SK-N-SH treated with all-trans-retinoic acid at 6 μM for 48 hours (cell line): ENCODE data around the gene CLIC1.

Source experiments
- ATAC-seq: fragments of 200-7000 bp; cut with Tn5 transposase; 3 replicates; pipeline ENCODE4 v1.9.1; 2020; ENCODE audit warnings: mild to moderate bottlenecking, moderate library complexity
- ARNTL ChIP-seq: fragments of 450-650 bp; formaldehyde crosslinking; IDR thresholded peaks from 2 replicates; pipeline ENCODE4 v1.5.0; 2020; ENCODE audit warnings: low read depth, mild to moderate bottlenecking, moderate library complexity, borderline replicate concordance
- BACH2 ChIP-seq: fragments of 250-450 bp; sonication (Bioruptor Pico); IDR thresholded peaks from 2 replicates; pipeline ENCODE4 v1.9.0; 2021; ENCODE audit warnings: mild to moderate bottlenecking, borderline replicate concordance
- CSDC2 ChIP-seq: fragments of 250-450 bp; sonication (Bioruptor Pico); IDR thresholded peaks from 2 replicates; pipeline ENCODE4 v1.5.0; 2020; ENCODE audit warnings: mild to moderate bottlenecking, moderate library complexity
- ESRRG ChIP-seq: fragments of 250-450 bp; sonication (Bioruptor Pico); IDR thresholded peaks from 2 replicates; pipeline ENCODE4 v1.6.1; 2021; ENCODE audit warnings: mild to moderate bottlenecking
- GLIS3 ChIP-seq: fragments of 250-450 bp; sonication (Bioruptor Pico); IDR thresholded peaks from 2 replicates; pipeline ENCODE4 v1.5.0; 2020; ENCODE audit warnings: mild to moderate bottlenecking, moderate library complexity
- OSR1 ChIP-seq: fragments of 250-450 bp; sonication (Bioruptor Pico); IDR thresholded peaks from 2 replicates; pipeline ENCODE4 v1.8.0; 2022; ENCODE audit warnings: moderate library complexity, mild to moderate bottlenecking, inconsistent platforms
- POU6F1 ChIP-seq: fragments of 250-450 bp; sonication (Bioruptor Pico); IDR thresholded peaks from 2 replicates; pipeline ENCODE4 v1.8.0; 2021; ENCODE audit warnings: low read depth, mild to moderate bottlenecking, moderate library complexity, borderline replicate concordance
- PPARA ChIP-seq: fragments of 250-450 bp; sonication (Bioruptor Pico); IDR thresholded peaks from 2 replicates; pipeline ENCODE4 v1.5.0; 2020; ENCODE audit warnings: mild to moderate bottlenecking, borderline replicate concordance
- RARB ChIP-seq: fragments of 250-450 bp; sonication (Bioruptor Pico); IDR thresholded peaks from 2 replicates; pipeline ENCODE4 v1.8.0; 2021; ENCODE audit warnings: mild to moderate bottlenecking, moderate library complexity
- TCF4 ChIP-seq: fragments of 250-450 bp; sonication (Bioruptor Pico); IDR thresholded peaks from 2 replicates; pipeline ENCODE4 v1.8.0; 2021; ENCODE audit warnings: mild to moderate bottlenecking, moderate library complexity, borderline replicate concordance
- TOX ChIP-seq: fragments of 250-450 bp; sonication (Bioruptor Pico); IDR thresholded peaks from 2 replicates; pipeline ENCODE4 v1.8.0; 2021; ENCODE audit warnings: mild to moderate bottlenecking, moderate library complexity, borderline replicate concordance
- TSHZ2 ChIP-seq: fragments of 250-450 bp; sonication (Bioruptor Pico); IDR thresholded peaks from 2 replicates; pipeline ENCODE4 v1.5.0; 2020; ENCODE audit warnings: mild to moderate bottlenecking, moderate library complexity
- ZC3H10 ChIP-seq: fragments of 250-450 bp; sonication (Bioruptor Pico); IDR thresholded peaks from 2 replicates; pipeline ENCODE4 v1.5.1; 2021; ENCODE audit warnings: mild to moderate bottlenecking, moderate library complexity
- ZFP3 ChIP-seq: fragments of 250-450 bp; sonication (Bioruptor Pico); IDR thresholded peaks from 2 replicates; pipeline ENCODE4 v1.5.0; 2020; ENCODE audit warnings: mild to moderate bottlenecking, moderate library complexity
- ZNF565 ChIP-seq: fragments of 450-650 bp; formaldehyde crosslinking; conservative IDR thresholded peaks from 2 replicates; pipeline ENCODE4 v1.5.0; 2020; ENCODE audit warnings: low read depth, mild to moderate bottlenecking, moderate library complexity
- ZNF70 ChIP-seq: fragments of 450-650 bp; formaldehyde crosslinking; IDR thresholded peaks from 2 replicates; pipeline ENCODE4 v1.5.0; 2020; ENCODE audit warnings: mild to moderate bottlenecking, moderate library complexity
- ZNF8 ChIP-seq: fragments of 450-650 bp; formaldehyde crosslinking; IDR thresholded peaks from 2 replicates; pipeline ENCODE4 v1.5.0; 2020; ENCODE audit warnings: mild to moderate bottlenecking, moderate library complexity
- TF ChIP-seq, protein P1 (sequence below): fragments of 250-450 bp; sonication (Bioruptor Pico); IDR thresholded peaks from 2 replicates; pipeline ENCODE4 v1.5.1; 2021; ENCODE audit warnings: mild to moderate bottlenecking, moderate library complexity
- TF ChIP-seq, protein P2 (sequence below): fragments of 250-450 bp; sonication (Bioruptor Pico); IDR thresholded peaks from 2 replicates; pipeline ENCODE4 v1.5.1; 2020; ENCODE audit warnings: low read depth, mild to moderate bottlenecking, moderate library complexity
- TF ChIP-seq, protein P3 (sequence below): fragments of 250-450 bp; sonication (Bioruptor Pico); IDR thresholded peaks from 2 replicates; pipeline ENCODE4 v1.8.0; 2020; ENCODE audit warnings: mild to moderate bottlenecking, moderate library complexity, borderline replicate concordance

CLIC1 gene

GRCh38 chr6:31752739-31753319 is 16.5 kb upstream of the CLIC1 start:
- peak; percentile 94 for ATAC-seq
- TF ChIP-seq BACH2 (CRISPR knock-in tag): no peak
- TF ChIP-seq, protein P1, sequence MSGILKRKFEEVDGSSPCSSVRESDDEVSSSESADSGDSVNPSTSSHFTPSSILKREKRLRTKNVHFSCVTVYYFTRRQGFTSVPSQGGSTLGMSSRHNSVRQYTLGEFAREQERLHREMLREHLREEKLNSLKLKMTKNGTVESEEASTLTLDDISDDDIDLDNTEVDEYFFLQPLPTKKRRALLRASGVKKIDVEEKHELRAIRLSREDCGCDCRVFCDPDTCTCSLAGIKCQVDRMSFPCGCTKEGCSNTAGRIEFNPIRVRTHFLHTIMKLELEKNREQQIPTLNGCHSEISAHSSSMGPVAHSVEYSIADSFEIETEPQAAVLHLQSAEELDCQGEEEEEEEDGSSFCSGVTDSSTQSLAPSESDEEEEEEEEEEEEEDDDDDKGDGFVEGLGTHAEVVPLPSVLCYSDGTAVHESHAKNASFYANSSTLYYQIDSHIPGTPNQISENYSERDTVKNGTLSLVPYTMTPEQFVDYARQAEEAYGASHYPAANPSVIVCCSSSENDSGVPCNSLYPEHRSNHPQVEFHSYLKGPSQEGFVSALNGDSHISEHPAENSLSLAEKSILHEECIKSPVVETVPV (CRISPR knock-in tag): no peak
- TF ChIP-seq CSDC2: no peak
- TF ChIP-seq, protein P2, sequence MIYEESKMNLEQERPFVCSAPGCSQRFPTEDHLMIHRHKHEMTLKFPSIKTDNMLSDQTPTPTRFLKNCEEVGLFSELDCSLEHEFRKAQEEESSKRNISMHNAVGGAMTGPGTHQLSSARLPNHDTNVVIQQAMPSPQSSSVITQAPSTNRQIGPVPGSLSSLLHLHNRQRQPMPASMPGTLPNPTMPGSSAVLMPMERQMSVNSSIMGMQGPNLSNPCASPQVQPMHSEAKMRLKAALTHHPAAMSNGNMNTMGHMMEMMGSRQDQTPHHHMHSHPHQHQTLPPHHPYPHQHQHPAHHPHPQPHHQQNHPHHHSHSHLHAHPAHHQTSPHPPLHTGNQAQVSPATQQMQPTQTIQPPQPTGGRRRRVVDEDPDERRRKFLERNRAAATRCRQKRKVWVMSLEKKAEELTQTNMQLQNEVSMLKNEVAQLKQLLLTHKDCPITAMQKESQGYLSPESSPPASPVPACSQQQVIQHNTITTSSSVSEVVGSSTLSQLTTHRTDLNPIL: no peak
- TF ChIP-seq TCF4 (CRISPR knock-in tag): no peak
- TF ChIP-seq TOX (CRISPR knock-in tag): no peak
- no peak for TF ChIP-seq ZNF8
- TF ChIP-seq ZNF565 (CRISPR knock-in tag): no peak
- TF ChIP-seq, protein P3, sequence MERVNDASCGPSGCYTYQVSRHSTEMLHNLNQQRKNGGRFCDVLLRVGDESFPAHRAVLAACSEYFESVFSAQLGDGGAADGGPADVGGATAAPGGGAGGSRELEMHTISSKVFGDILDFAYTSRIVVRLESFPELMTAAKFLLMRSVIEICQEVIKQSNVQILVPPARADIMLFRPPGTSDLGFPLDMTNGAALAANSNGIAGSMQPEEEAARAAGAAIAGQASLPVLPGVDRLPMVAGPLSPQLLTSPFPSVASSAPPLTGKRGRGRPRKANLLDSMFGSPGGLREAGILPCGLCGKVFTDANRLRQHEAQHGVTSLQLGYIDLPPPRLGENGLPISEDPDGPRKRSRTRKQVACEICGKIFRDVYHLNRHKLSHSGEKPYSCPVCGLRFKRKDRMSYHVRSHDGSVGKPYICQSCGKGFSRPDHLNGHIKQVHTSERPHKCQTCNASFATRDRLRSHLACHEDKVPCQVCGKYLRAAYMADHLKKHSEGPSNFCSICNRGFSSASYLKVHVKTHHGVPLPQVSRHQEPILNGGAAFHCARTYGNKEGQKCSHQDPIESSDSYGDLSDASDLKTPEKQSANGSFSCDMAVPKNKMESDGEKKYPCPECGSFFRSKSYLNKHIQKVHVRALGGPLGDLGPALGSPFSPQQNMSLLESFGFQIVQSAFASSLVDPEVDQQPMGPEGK: no peak
- no peak for TF ChIP-seq ZC3H10
- TF ChIP-seq TSHZ2 (CRISPR knock-in tag): no peak
- TF ChIP-seq PPARA (CRISPR knock-in tag): no peak
- no peak for TF ChIP-seq ZNF70 (CRISPR knock-in tag)
- no peak for TF ChIP-seq RARB (CRISPR knock-in tag)
- TF ChIP-seq GLIS3 (CRISPR knock-in tag): no peak
- TF ChIP-seq ZFP3 (CRISPR knock-in tag): no peak
- TF ChIP-seq POU6F1 (CRISPR knock-in tag): no peak
- no peak for TF ChIP-seq ESRRG (CRISPR knock-in tag)

DNA sequence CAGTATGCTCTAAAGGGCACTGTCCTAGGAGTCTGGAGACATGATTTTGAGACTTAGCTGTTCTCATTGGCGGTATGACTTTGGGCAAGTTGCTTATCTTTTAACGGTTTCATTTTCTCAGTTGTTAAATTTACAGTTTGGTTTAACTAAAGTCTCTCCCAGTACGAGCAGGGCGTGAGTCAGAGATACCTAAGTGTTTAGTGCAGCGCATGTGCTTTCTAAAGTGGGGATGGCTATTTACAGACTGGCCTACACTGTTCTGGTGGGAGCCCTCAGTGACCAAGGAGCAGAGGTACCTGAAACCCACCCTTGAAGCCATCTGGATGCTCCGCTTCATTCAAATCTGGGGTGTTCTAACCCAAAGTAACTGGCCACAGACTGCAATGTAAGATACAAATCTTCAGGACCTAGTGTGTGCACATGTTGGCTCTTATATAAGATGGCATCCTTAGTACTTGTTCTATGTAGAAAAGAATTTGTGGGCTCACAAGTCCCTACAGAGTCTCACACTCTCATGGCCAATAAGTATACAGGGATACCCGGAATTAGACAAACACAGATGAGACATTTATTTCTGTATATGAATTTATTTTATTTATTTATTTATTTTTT is 14.2 kb upstream of the CLIC1 start:
- TF ChIP-seq, protein P1 (CRISPR knock-in tag): no peak
- no peak for TF ChIP-seq ARNTL (CRISPR knock-in tag)
- TF ChIP-seq GLIS3 (CRISPR knock-in tag): no peak
- TF ChIP-seq ZFP3 (CRISPR knock-in tag): no peak
- TF ChIP-seq TOX (CRISPR knock-in tag): no peak
- no peak for TF ChIP-seq CSDC2
- TF ChIP-seq, protein P2: no peak
- TF ChIP-seq OSR1 (CRISPR knock-in tag): no peak
- TF ChIP-seq, all 23 proteins: peak for 0

More for the DNA sequence above, 14.2 kb upstream of the CLIC1 start:
- ATAC-seq: peak; percentile 8; the same call in 1 of the 3 replicates
